Stimulated activated CD8-positive, alpha-beta memory T cell treated with anti-CD3 and anti-CD28 coated beads, Interleukin-15, amount 100 ng/mL, for 24 hours (primary cell): ENCODE results near the gene TNS1.

Experiments used
- DNase-seq: peaks from one replicate; pipeline ENCODE4 v3.0.0-alpha.2; 2020; ENCODE audit warnings: low read depth

The TNS1 gene

GRCh38 chr2:217912098-217913024 lies 90.4 kb downstream of the TNS1 start:
- no peak for DNase-seq

- DNase-seq: no peak
These were observed 91.3 kb downstream of the TNS1 start for GRCh38 chr2:217911283-217912097.

- DNase-seq: no peak
These were observed 92.0 kb downstream of the TNS1 start for GRCh38 chr2:217910875-217911212.

- DNase-seq: no peak
These were observed 93.5 kb downstream of the TNS1 start for GRCh38 chr2:217909156-217909820.

GRCh38 chr2:217908544-217908943 lies 94.3 kb downstream of the TNS1 start:
- no peak for DNase-seq

- DNase-seq: no peak
These were observed 95.5 kb downstream of the TNS1 start for GRCh38 chr2:217907266-217907665.

GRCh38 chr2:217906798-217907197 lies 96.0 kb downstream of the TNS1 start:
- no peak for DNase-seq

GRCh38 chr2:217905896-217906295 lies 96.9 kb downstream of the TNS1 start:
- no peak for DNase-seq

- DNase-seq: no peak
These were observed 97.4 kb downstream of the TNS1 start for GRCh38 chr2:217905395-217905794.

- DNase-seq: no peak
These were observed 98.2 kb downstream of the TNS1 start for GRCh38 chr2:217904614-217904965.

- no peak for DNase-seq
These were observed 98.8 kb downstream of the TNS1 start for GRCh38 chr2:217903859-217904613.

GRCh38 chr2:217903142-217903858 lies 99.5 kb downstream of the TNS1 start:
- DNase-seq: no peak

- DNase-seq: no peak
These were observed 100.2 kb downstream of the TNS1 start for GRCh38 chr2:217902379-217903141.

GRCh38 chr2:217901835-217902378 lies 100.9 kb downstream of the TNS1 start:
- DNase-seq: no peak

- DNase-seq: no peak
These were observed 101.4 kb downstream of the TNS1 start for GRCh38 chr2:217901400-217901799.

GRCh38 chr2:217900780-217901360 lies 101.9 kb downstream of the TNS1 start:
- no peak for DNase-seq

- no peak for DNase-seq
These were observed 102.6 kb downstream of the TNS1 start for GRCh38 chr2:217900010-217900779.

GRCh38 chr2:217899231-217900009 lies 103.4 kb downstream of the TNS1 start:
- no peak for DNase-seq
